HG03045 (cell line): ENCODE measurements around the gene HMCN1.
A peak's percentile ranks its signal among the peaks of the same experiment; 100 is the strongest.

ENCODE experiments used
- ATAC-seq: cut with Tn5 transposase; IDR thresholded peaks from one replicate; pipeline ENCODE4 v1.9.1; 2021; ENCODE audit warnings: mild to moderate bottlenecking, moderate library complexity; ENCODE audit not compliant: unreplicated experiment

Gene HMCN1

GRCh38 chr1:186063091-186063657 is 329.0 kb downstream of the HMCN1 start:
- no peak for ATAC-seq

- ATAC-seq, result no peak
Measured at GRCh38 chr1:186066411-186066810, 332.2 kb downstream of the HMCN1 start.

GRCh38 chr1:186073697-186074096 is 339.5 kb downstream of the HMCN1 start:
- no peak for ATAC-seq

GRCh38 chr1:186076006-186076405 is 341.8 kb downstream of the HMCN1 start:
- ATAC-seq, result no peak

- ATAC-seq, result peak; percentile 98
Measured at GRCh38 chr1:186078245-186078644, 344.1 kb downstream of the HMCN1 start.

- no peak for ATAC-seq
Measured at GRCh38 chr1:186079084-186079684, 345.0 kb downstream of the HMCN1 start.

GRCh38 chr1:186082235-186082937 is 348.2 kb downstream of the HMCN1 start:
- ATAC-seq, result peak; percentile 37

GRCh38 chr1:186086583-186086982 is 352.4 kb downstream of the HMCN1 start:
- no peak for ATAC-seq

GRCh38 chr1:186089940-186090339 is 355.7 kb downstream of the HMCN1 start:
- no peak for ATAC-seq

GRCh38 chr1:186091222-186091720 is 357.1 kb downstream of the HMCN1 start:
- no peak for ATAC-seq

GRCh38 chr1:186093437-186093836 is 359.2 kb downstream of the HMCN1 start:
- ATAC-seq, result no peak

- ATAC-seq, result no peak
Measured at GRCh38 chr1:186094172-186094571, 360.0 kb downstream of the HMCN1 start.

- no peak for ATAC-seq
Measured at GRCh38 chr1:186099336-186100104, 365.3 kb downstream of the HMCN1 start.

- ATAC-seq, result no peak
Measured at GRCh38 chr1:186102107-186102506, 367.9 kb downstream of the HMCN1 start.

- ATAC-seq, result no peak
Measured at GRCh38 chr1:186102547-186103148, 368.5 kb downstream of the HMCN1 start.

- ATAC-seq, result no peak
Measured at GRCh38 chr1:186104459-186104858, 370.3 kb downstream of the HMCN1 start.

GRCh38 chr1:186112280-186112679 is 378.1 kb downstream of the HMCN1 start:
- no peak for ATAC-seq

- ATAC-seq, result no peak
Measured at GRCh38 chr1:186113461-186113860, 379.3 kb downstream of the HMCN1 start.

- no peak for ATAC-seq
Measured at GRCh38 chr1:186118724-186119123, 384.5 kb downstream of the HMCN1 start.

GRCh38 chr1:186122837-186123236 is 388.6 kb downstream of the HMCN1 start:
- no peak for ATAC-seq

- ATAC-seq, result no peak
Measured at GRCh38 chr1:186125035-186125434, 390.8 kb downstream of the HMCN1 start.
